ENCODE results near the gene SCAF1.

Gene SCAF1

DNA sequence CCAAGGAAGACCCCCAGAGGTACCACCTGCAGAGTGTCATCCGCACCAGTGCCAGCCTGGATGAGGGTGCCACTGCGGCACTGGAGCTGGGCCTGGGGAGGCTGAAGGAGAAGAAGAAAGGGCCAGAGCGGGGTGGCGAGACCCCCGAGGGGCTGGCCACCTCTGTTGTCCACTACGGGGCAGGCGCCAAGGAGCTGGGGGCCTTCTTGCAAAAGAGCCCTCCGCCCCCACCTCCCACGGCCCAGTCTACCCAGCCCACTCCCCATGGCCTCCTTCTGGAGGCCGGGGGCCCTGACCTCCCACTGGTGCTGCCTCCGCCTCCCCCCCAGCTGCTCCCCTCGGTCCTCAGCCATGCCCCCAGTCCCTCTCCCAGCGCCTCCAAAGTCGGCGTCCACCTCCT lies 45.6 kb upstream of the SCAF1 start:
- Histone ChIP-seq H3K79me2 (ENCODE audit: low read length) (peaks cover 57% of the 10 kb centered on the region), H3K4me2 (ENCODE audit: low read depth, low read length) (no peak overlapping the region), H3K9me2 (replicated peaks; ENCODE audit: insufficient read depth, low read length) (no peaks in the 10 kb centered on the region), H4K20me1 (ENCODE audit: insufficient read depth, low read length) (no peaks in the 10 kb centered on the region), H3K27ac (ENCODE audit: low read length) (no peak overlapping the region), H3K9ac (ENCODE audit: low read length) (no peak overlapping the region), H3K9me3 (replicated peaks; ENCODE audit: insufficient read depth, low read length) (no peaks in the 10 kb centered on the region), H3F3A (ENCODE audit: insufficient read depth, low read length) (peaks cover 9% of the 10 kb centered on the region), H3K4me3 (ENCODE audit: low read length) (no peak overlapping the region), H3K4me1 (ENCODE audit: low read length) (peaks cover 6% of the 10 kb centered on the region), H3K36me3 (replicated peaks; ENCODE audit: insufficient read depth, low read length) (no peaks in the 10 kb centered on the region), H3K27me3 (replicated peaks; ENCODE audit: insufficient read depth, low read length) (no peaks in the 10 kb centered on the region), H2AFZ (ENCODE audit: low read length) (no peak overlapping the region)
- TF ChIP-seq EZH2 (optimal IDR thresholded peaks at IDR 0.05; ENCODE audit: low read depth, low read length) (no peak), EZH2phosphoT487 (IDR thresholded peaks at IDR 0.05; ENCODE audit: low read length) (no peak)
- TF ChIP-seq, protein P1, sequence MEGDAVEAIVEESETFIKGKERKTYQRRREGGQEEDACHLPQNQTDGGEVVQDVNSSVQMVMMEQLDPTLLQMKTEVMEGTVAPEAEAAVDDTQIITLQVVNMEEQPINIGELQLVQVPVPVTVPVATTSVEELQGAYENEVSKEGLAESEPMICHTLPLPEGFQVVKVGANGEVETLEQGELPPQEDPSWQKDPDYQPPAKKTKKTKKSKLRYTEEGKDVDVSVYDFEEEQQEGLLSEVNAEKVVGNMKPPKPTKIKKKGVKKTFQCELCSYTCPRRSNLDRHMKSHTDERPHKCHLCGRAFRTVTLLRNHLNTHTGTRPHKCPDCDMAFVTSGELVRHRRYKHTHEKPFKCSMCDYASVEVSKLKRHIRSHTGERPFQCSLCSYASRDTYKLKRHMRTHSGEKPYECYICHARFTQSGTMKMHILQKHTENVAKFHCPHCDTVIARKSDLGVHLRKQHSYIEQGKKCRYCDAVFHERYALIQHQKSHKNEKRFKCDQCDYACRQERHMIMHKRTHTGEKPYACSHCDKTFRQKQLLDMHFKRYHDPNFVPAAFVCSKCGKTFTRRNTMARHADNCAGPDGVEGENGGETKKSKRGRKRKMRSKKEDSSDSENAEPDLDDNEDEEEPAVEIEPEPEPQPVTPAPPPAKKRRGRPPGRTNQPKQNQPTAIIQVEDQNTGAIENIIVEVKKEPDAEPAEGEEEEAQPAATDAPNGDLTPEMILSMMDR (IDR thresholded peaks at IDR 0.05; ENCODE audit: low read length), result no peak
- DNase-seq, result no peak

DNA sequence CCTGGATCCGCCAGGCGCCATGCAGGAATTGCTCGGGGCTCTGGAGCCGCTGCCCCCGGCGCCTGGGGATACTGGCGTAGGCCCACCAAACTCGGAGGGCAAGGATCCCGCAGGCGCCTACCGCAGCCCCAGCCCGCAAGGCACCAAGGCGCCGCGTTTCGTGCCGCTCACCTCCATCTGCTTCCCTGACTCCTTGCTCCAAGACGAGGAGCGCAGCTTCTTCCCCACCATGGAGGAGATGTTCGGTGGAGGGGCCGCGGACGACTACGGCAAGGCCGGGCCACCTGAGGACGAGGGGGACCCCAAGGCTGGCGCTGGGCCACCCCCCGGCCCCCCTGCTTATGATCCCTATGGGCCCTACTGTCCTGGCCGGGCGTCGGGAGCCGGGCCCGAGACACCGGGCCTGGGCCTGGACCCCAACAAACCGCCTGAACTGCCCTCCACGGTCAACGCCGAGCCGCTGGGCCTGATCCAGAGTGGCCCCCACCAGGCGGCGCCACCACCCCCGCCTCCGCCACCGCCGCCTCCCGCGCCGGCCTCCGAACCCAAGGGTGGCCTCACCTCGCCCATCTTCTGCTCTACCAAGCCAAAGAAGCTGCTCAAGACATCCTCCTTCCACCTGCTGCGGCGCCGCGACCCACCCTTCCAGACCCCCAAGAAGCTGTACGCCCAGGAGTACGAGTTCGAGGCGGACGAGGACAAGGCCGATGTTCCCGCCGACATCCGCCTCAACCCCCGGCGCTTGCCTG lies 44.9 kb upstream of the SCAF1 start:
- Histone ChIP-seq H4K20me1 (ENCODE audit: insufficient read depth, low read length) (no peaks in the 10 kb centered on the region), H3K27ac (ENCODE audit: low read length) (no peak overlapping the region), H3K4me1 (ENCODE audit: low read length) (peaks cover 6% of the 10 kb centered on the region), H3K27me3 (replicated peaks; ENCODE audit: insufficient read depth, low read length) (no peaks in the 10 kb centered on the region), H3K79me2 (ENCODE audit: low read length) (peaks cover 55% of the 10 kb centered on the region), H3K9me3 (replicated peaks; ENCODE audit: insufficient read depth, low read length) (no peaks in the 10 kb centered on the region), H3K4me2 (ENCODE audit: low read depth, low read length) (no peak overlapping the region), H3K36me3 (replicated peaks; ENCODE audit: insufficient read depth, low read length) (no peaks in the 10 kb centered on the region), H3K4me3 (ENCODE audit: low read length) (no peak overlapping the region), H3F3A (ENCODE audit: insufficient read depth, low read length) (peaks cover 4% of the 10 kb centered on the region), H3K9me2 (replicated peaks; ENCODE audit: insufficient read depth, low read length) (no peaks in the 10 kb centered on the region), H2AFZ (ENCODE audit: low read length) (no peak overlapping the region), H3K9ac (ENCODE audit: low read length) (no peak overlapping the region)
- no peak for TF ChIP-seq EZH2phosphoT487 (IDR thresholded peaks at IDR 0.05; ENCODE audit: low read length)
- DNase-seq, result no peak

DNA sequence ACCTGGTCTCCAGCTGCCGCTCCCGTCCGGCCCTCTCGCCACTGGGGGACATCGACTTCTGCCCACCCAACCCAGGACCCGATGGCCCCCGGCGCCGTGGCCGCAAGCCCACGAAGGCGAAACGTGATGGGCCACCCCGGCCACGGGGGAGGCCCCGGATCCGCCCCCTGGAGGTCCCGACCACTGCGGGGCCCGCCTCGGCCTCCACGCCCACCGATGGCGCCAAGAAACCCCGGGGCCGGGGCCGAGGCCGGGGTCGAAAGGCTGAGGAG lies 44.4 kb upstream of the SCAF1 start:
- no peaks in the 10 kb centered on the region for H3K9me2 ChIP-seq (replicated peaks; ENCODE audit: insufficient read depth, low read length)
- H3K36me3 ChIP-seq (replicated peaks; ENCODE audit: insufficient read depth, low read length), result no peaks in the 10 kb centered on the region
- DNase-seq, result no peak
- peaks cover 54% of the 10 kb centered on the region for H3K79me2 ChIP-seq (ENCODE audit: low read length)
- no peak overlapping the region for H2AFZ ChIP-seq (ENCODE audit: low read length)
- no peak overlapping the region for H3K9ac ChIP-seq (ENCODE audit: low read length)
- H3K9me3 ChIP-seq (replicated peaks; ENCODE audit: insufficient read depth, low read length), result no peaks in the 10 kb centered on the region
- peaks cover 4% of the 10 kb centered on the region for H3F3A ChIP-seq (ENCODE audit: insufficient read depth, low read length)
- no peak overlapping the region for H3K4me2 ChIP-seq (ENCODE audit: low read depth, low read length)
- H4K20me1 ChIP-seq (ENCODE audit: insufficient read depth, low read length), result no peaks in the 10 kb centered on the region
- H3K4me1 ChIP-seq (ENCODE audit: low read length), result peaks cover 6% of the 10 kb centered on the region
- no peak overlapping the region for H3K4me3 ChIP-seq (ENCODE audit: low read length)
- no peaks in the 10 kb centered on the region for H3K27me3 ChIP-seq (replicated peaks; ENCODE audit: insufficient read depth, low read length)
- H3K27ac ChIP-seq (ENCODE audit: low read length), result no peak overlapping the region
- TF ChIP-seq EZH2phosphoT487 (IDR thresholded peaks at IDR 0.05; ENCODE audit: low read length) (no peak), EZH2 (optimal IDR thresholded peaks at IDR 0.05; ENCODE audit: low read depth, low read length) (no peak)
- TF ChIP-seq, protein P1 (IDR thresholded peaks at IDR 0.05; ENCODE audit: low read length), result no peak

All from MM.1S (cell line).